Naive B cell (primary cell): Measurements from ENCODE around the gene CALHM2. TPM values are rescaled to one million over a fixed set of nuclear protein-coding genes. Genes with fewer than 3 reads are reported as not detected.
A peak's percentile ranks its signal among the peaks of the same experiment; 100 is the strongest.

Experiments
- ATAC-seq, 2 donors: fragments of 150-1000 bp; cut with Tn5 transposase; 2 replicates each; pipeline ENCODE4 v1.10.0; 2021; ENCODE audit warnings: low read depth in 2 of 2, mild to moderate bottlenecking in 2 of 2, moderate library complexity in 2 of 2
- DNase-seq: peaks from one replicate; pipeline ENCODE4 v3.0.0; 2022
- H3K27ac Mint-ChIP-seq, 6 donors: one replicate each; pipeline ENCODE4 v1.8.0; 2020 to 2022; ENCODE audit warnings: mild to moderate bottlenecking in 6 of 6, mixed read lengths in 6 of 6, moderate library complexity in 5 of 6, inconsistent platforms in 2 of 6
- H3K27me3 Mint-ChIP-seq, 3 donors: one replicate each; pipeline ENCODE4 v1.8.0; 2021 to 2022; ENCODE audit warnings: mixed read lengths in 3 of 3, mild to moderate bottlenecking in 1 of 3
- H3K36me3 Mint-ChIP-seq, 2 donors: one replicate each; pipeline ENCODE4 v1.8.0; 2020 to 2022; ENCODE audit warnings: mixed read lengths in 2 of 2, inconsistent platforms in 1 of 2, mild to moderate bottlenecking in 1 of 2
- H3K4me1 Mint-ChIP-seq, 3 donors: one replicate each; pipeline ENCODE4 v1.8.0; 2020 to 2022; ENCODE audit warnings: mixed read lengths in 3 of 3, inconsistent platforms in 1 of 3, mild to moderate bottlenecking in 1 of 3, moderate library complexity in 1 of 3
- H3K4me3 Mint-ChIP-seq, 8 donors: one replicate each; pipeline ENCODE4 v1.8.0; 2020 to 2022; ENCODE audit warnings: mild to moderate bottlenecking in 8 of 8, mixed read lengths in 8 of 8, moderate library complexity in 8 of 8, inconsistent platforms in 2 of 8
- H3K9me3 Mint-ChIP-seq, 7 donors: one replicate each; pipeline ENCODE4 v1.8.0; 2020 to 2022; ENCODE audit warnings: mixed read lengths in 7 of 7, mild to moderate bottlenecking in 5 of 7, inconsistent platforms in 2 of 7, moderate library complexity in 1 of 7
- polyA plus RNA-seq, 6 donors: library from polyadenylated mRNA; unstranded; fragments of 300-500 nt; fragmentation: Illumina TruSeq; gene quantifications; one replicate each; pipeline ENCODE4 v1.2.3, GENCODE V29; 2021; ENCODE audit warnings: low read depth in 6 of 6

Gene CALHM2
- 1 to 10 TPM in 2 of 6 donors, under 1 TPM in 3, not detected in 1; 0.39 to 2.3 (median 1.00) TPM for polyA plus RNA-seq

GRCh38 chr10:103451831-103452505 lies at the start of gene CALHM2:
TSS of gene CALHM2 (minus strand) at chr10:103452370. CDS start at chr10:103449941, 2,429 bp downstream.
- peak; percentile 79 to 85 for ATAC-seq
- Mint-ChIP-seq H3K9me3 (no peaks in the 10 kb centered on the region), H3K27ac (peak within 1 kb of the TSS in 2 of 6 donors; percentile 57 to 70), H3K4me1 (peaks cover 16 to 18% (median 17%) of the 10 kb centered on the region in 3 donors), H3K27me3 (peaks cover 0 to 32% (median 1%) of the 10 kb centered on the region in 3 donors), H3K4me3 (peak within 1 kb of the TSS; percentile 75 to 92 (median 86)), H3K36me3 (peaks cover 0 to 15% of the 10 kb centered on the region in 2 donors)
- peak; percentile 26 for DNase-seq

GRCh38 chr10:103501186-103501585 lies 49.0 kb upstream of the CALHM2 start:
- H3K27ac Mint-ChIP-seq, result no peak overlapping the region
- ATAC-seq (no peak), DNase-seq (no peak)
- no peaks in the 10 kb centered on the region for H3K4me1 Mint-ChIP-seq
- peaks cover 46 to 70% (median 59%) of the 10 kb centered on the region in 3 donors for H3K27me3 Mint-ChIP-seq
- H3K36me3 Mint-ChIP-seq, result no peaks in the 10 kb centered on the region
- H3K4me3 Mint-ChIP-seq, result no peak overlapping the region
- H3K9me3 Mint-ChIP-seq, result peaks cover 0 to 2% (median 0%) of the 10 kb centered on the region in 7 donors

- DNase-seq, result no peak
- Mint-ChIP-seq H3K9me3 (peaks cover 0 to 2% (median 0%) of the 10 kb centered on the region in 7 donors), H3K27me3 (peaks cover 54 to 73% (median 60%) of the 10 kb centered on the region in 3 donors), H3K4me3 (no peak overlapping the region), H3K36me3 (no peaks in the 10 kb centered on the region), H3K4me1 (no peaks in the 10 kb centered on the region), H3K27ac (no peak overlapping the region)
- ATAC-seq, result no peak
Observed at GRCh38 chr10:103500481-103500880, 48.3 kb upstream of the CALHM2 start.

- Mint-ChIP-seq H3K27me3 (peaks cover 58 to 79% (median 66%) of the 10 kb centered on the region in 3 donors), H3K36me3 (no peaks in the 10 kb centered on the region), H3K4me1 (no peaks in the 10 kb centered on the region), H3K4me3 (no peak overlapping the region), H3K27ac (no peak overlapping the region), H3K9me3 (peaks cover 0 to 2% (median 0%) of the 10 kb centered on the region in 7 donors)
- ATAC-seq, result no peak
- no peak for DNase-seq
Observed at GRCh38 chr10:103499881-103500280, 47.7 kb upstream of the CALHM2 start.

- Mint-ChIP-seq H3K9me3 (peaks cover 0 to 2% (median 0%) of the 10 kb centered on the region in 7 donors), H3K4me1 (peaks cover 0 to 4% (median 4%) of the 10 kb centered on the region in 3 donors), H3K4me3 (no peak overlapping the region), H3K27me3 (peaks cover 54 to 81% (median 68%) of the 10 kb centered on the region in 3 donors), H3K36me3 (no peaks in the 10 kb centered on the region), H3K27ac (no peak overlapping the region)
- no peak for DNase-seq
- ATAC-seq, result peak in 1 of 2 donors; percentile 21
Observed at GRCh38 chr10:103498936-103499638, 46.9 kb upstream of the CALHM2 start.

GRCh38 chr10:103497161-103497915 lies 45.2 kb upstream of the CALHM2 start:
- ATAC-seq, result no peak
- DNase-seq, result no peak
- Mint-ChIP-seq H3K9me3 (peaks cover 0 to 2% (median 0%) of the 10 kb centered on the region in 7 donors), H3K27me3 (peaks cover 55 to 78% (median 67%) of the 10 kb centered on the region in 3 donors), H3K36me3 (no peaks in the 10 kb centered on the region), H3K4me1 (peaks cover 9 to 15% (median 9%) of the 10 kb centered on the region in 3 donors), H3K27ac (no peak overlapping the region), H3K4me3 (no peak overlapping the region)

GRCh38 chr10:103495321-103495720 lies 43.2 kb upstream of the CALHM2 start:
- Mint-ChIP-seq H3K4me3 (peak overlapping the region; percentile 52 to 78 (median 68)), H3K27me3 (peaks cover 48 to 71% (median 70%) of the 10 kb centered on the region in 3 donors), H3K4me1 (peaks cover 18 to 32% (median 28%) of the 10 kb centered on the region in 3 donors), H3K9me3 (peaks cover 0 to 2% (median 0%) of the 10 kb centered on the region in 7 donors), H3K36me3 (no peaks in the 10 kb centered on the region), H3K27ac (no peak overlapping the region)
- DNase-seq (no peak), ATAC-seq (no peak)

GRCh38 chr10:103493916-103494877 lies 42.0 kb upstream of the CALHM2 start:
- Mint-ChIP-seq H3K4me1 (peaks cover 23 to 37% (median 36%) of the 10 kb centered on the region in 3 donors), H3K36me3 (no peaks in the 10 kb centered on the region), H3K4me3 (peak overlapping the region; percentile 52 to 83 (median 74)), H3K9me3 (no peaks in the 10 kb centered on the region), H3K27me3 (peaks cover 42 to 67% (median 67%) of the 10 kb centered on the region in 3 donors), H3K27ac (no peak overlapping the region)
- ATAC-seq (peak; percentile 9 to 26), DNase-seq (no peak)

GRCh38 chr10:103493362-103493915 lies 41.3 kb upstream of the CALHM2 start, which contains the start of gene NEURL1:
TSS of gene NEURL1 (plus strand) at chr10:103493705. CDS start at chr10:103494388, 683 bp downstream.
- no peaks in the 10 kb centered on the region for H3K36me3 Mint-ChIP-seq
- no peak for DNase-seq
- H3K27ac Mint-ChIP-seq, result peak within 1 kb of the TSS in 3 of 6 donors; percentile 37 to 80 (median 80)
- peak; percentile 14 to 18 for ATAC-seq
- H3K4me1 Mint-ChIP-seq, result peaks cover 23 to 37% (median 36%) of the 10 kb centered on the region in 3 donors
- H3K27me3 Mint-ChIP-seq, result peaks cover 34 to 63% (median 59%) of the 10 kb centered on the region in 3 donors
- no peaks in the 10 kb centered on the region for H3K9me3 Mint-ChIP-seq
- peak within 1 kb of the TSS; percentile 62 to 86 (median 78) for H3K4me3 Mint-ChIP-seq

- H3K27me3 Mint-ChIP-seq, result peaks cover 34 to 59% (median 55%) of the 10 kb centered on the region in 3 donors
- H3K4me3 Mint-ChIP-seq, result peak overlapping the region; percentile 59 to 86 (median 78)
- peak overlapping the region in 2 of 6 donors; percentile 37 to 80 for H3K27ac Mint-ChIP-seq
- H3K9me3 Mint-ChIP-seq, result no peaks in the 10 kb centered on the region
- no peak for ATAC-seq
- DNase-seq, result no peak
- H3K36me3 Mint-ChIP-seq, result no peaks in the 10 kb centered on the region
- H3K4me1 Mint-ChIP-seq, result peaks cover 23 to 37% (median 36%) of the 10 kb centered on the region in 3 donors
Observed at GRCh38 chr10:103492655-103493261, 40.6 kb upstream of the CALHM2 start.

- Mint-ChIP-seq H3K27me3 (peaks cover 29 to 50% (median 46%) of the 10 kb centered on the region in 3 donors), H3K4me3 (peak overlapping the region in 5 of 8 donors; percentile 5 to 84 (median 77)), H3K36me3 (no peaks in the 10 kb centered on the region), H3K27ac (peak overlapping the region in 5 of 6 donors; percentile 13 to 87 (median 53)), H3K4me1 (peaks cover 23 to 37% (median 36%) of the 10 kb centered on the region in 3 donors), H3K9me3 (no peaks in the 10 kb centered on the region)
- ATAC-seq (no peak), DNase-seq (no peak)
Observed at GRCh38 chr10:103491729-103492364, 39.7 kb upstream of the CALHM2 start.
